Measurements from ENCODE around the gene PODXL.

GRCh38 chr7:131568970-131569369 is 12.5 kb upstream of the PODXL start:
- TF ChIP-seq MAX (IDR thresholded peaks at IDR 0.05; ENCODE audit: insufficient read depth, insufficient read length) (no peak), POLR2A (IDR thresholded peaks at IDR 0.05; ENCODE audit: low read depth, low read length) (no peak), POLR2AphosphoS5 (IDR thresholded peaks at IDR 0.05; ENCODE audit: insufficient read depth, low read depth, low read length) (no peak), EZH2 (IDR thresholded peaks at IDR 0.05; ENCODE audit: borderline replicate concordance, low read depth, low read length, severe bottlenecking) (no peak), JUN (IDR thresholded peaks at IDR 0.05; ENCODE audit: borderline replicate concordance, insufficient read depth, insufficient read length, low read depth) (no peak)
- TF ChIP-seq, protein P1, sequence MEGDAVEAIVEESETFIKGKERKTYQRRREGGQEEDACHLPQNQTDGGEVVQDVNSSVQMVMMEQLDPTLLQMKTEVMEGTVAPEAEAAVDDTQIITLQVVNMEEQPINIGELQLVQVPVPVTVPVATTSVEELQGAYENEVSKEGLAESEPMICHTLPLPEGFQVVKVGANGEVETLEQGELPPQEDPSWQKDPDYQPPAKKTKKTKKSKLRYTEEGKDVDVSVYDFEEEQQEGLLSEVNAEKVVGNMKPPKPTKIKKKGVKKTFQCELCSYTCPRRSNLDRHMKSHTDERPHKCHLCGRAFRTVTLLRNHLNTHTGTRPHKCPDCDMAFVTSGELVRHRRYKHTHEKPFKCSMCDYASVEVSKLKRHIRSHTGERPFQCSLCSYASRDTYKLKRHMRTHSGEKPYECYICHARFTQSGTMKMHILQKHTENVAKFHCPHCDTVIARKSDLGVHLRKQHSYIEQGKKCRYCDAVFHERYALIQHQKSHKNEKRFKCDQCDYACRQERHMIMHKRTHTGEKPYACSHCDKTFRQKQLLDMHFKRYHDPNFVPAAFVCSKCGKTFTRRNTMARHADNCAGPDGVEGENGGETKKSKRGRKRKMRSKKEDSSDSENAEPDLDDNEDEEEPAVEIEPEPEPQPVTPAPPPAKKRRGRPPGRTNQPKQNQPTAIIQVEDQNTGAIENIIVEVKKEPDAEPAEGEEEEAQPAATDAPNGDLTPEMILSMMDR (IDR thresholded peaks at IDR 0.05; ENCODE audit: extremely low read depth in 1 of 2, insufficient read depth in 1 of 2, low read depth in 1 of 2, low read length in 2 of 2) = no peak

Data from endothelial cell of umbilical vein (primary cell).